Peyer's patch (tissue), 4 donors: ENCODE measurements around the gene PRSS33.

Experiments used
- POLR2A ChIP-seq, 2 donors: fragments of 450-650 bp; IDR thresholded peaks; one replicate each; pipeline ENCODE4 v1.5.1; 2017; ENCODE audit warnings: antibody characterized with exemption in 2 of 2, mild to moderate bottlenecking in 2 of 2, moderate library complexity in 2 of 2
- TF ChIP-seq, protein P1 (sequence below), 6 experiments: fragments of 450-650 bp in 4 of 6; fragments of 200-600 bp in 2 of 6; sonication (generic) in 1 of 6; IDR thresholded peaks; one replicate each; pipeline ENCODE4 v1.5.1; 2017 to 2019; ENCODE audit warnings: antibody characterized with exemption in 6 of 6, mild to moderate bottlenecking in 3 of 6, moderate library complexity in 1 of 6

DNA sequence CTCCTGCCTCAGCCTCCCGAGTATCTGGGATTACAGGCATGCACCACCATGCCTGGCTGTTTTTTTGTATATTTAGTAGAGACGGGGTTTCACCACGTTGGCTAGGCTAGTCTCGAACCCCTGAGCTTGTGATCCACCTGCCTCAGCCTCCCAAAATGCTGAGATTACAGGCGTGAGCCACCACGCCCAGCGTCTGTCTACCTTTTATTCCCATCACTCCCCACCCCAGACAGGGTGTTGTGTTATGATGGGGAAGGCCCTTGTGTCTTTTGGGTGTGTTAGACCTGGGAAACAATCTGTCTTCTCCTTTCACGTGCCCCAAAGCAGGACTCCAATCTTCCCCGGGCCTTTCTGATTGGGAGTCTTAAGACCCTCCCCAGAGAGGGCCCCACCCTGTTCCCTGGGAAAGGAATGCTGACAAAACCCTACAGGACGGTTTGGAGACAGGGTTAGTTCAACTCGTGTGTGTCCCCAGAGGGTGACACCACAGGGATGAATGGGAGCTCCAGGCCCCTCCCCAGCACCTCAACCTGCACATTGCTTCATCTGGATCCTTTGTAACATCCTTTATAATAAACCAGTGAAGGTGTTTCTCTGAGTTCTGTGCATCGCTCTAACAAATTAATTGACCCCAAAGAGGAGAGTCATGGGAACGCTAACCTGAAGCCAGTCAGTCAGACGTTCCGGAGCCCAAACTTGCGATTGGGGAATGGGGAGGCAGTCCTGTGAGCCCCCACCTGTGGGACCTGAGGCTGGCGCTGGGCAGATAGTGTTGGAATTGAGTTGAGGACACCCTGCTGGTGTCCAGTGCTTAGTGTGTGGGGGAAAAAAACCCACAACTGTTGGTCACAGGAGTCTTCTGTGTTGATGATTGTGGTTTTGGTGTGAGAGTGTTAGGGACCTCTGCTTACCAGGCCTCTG is 7.1 kb downstream of the PRSS33 start:
- TF ChIP-seq, protein P1, sequence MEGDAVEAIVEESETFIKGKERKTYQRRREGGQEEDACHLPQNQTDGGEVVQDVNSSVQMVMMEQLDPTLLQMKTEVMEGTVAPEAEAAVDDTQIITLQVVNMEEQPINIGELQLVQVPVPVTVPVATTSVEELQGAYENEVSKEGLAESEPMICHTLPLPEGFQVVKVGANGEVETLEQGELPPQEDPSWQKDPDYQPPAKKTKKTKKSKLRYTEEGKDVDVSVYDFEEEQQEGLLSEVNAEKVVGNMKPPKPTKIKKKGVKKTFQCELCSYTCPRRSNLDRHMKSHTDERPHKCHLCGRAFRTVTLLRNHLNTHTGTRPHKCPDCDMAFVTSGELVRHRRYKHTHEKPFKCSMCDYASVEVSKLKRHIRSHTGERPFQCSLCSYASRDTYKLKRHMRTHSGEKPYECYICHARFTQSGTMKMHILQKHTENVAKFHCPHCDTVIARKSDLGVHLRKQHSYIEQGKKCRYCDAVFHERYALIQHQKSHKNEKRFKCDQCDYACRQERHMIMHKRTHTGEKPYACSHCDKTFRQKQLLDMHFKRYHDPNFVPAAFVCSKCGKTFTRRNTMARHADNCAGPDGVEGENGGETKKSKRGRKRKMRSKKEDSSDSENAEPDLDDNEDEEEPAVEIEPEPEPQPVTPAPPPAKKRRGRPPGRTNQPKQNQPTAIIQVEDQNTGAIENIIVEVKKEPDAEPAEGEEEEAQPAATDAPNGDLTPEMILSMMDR (IDR thresholded peaks at IDR 0.05): no peak
- TF ChIP-seq POLR2A (IDR thresholded peaks at IDR 0.05): no peak
